AG08396 (cell line): Measurements from ENCODE around the gene TDRD1.

Experiments
- DNase-seq: peaks from one replicate; pipeline ENCODE4 v3.0.0; 2012; ENCODE audit warnings: low spot score, mixed read lengths

The TDRD1 gene

GRCh38 chr10:114265392-114266053, 86.4 kb downstream of the TDRD1 start:
- DNase-seq, result no peak

- peak; percentile 52 for DNase-seq
Observed at GRCh38 chr10:114266521-114266920, 87.4 kb downstream of the TDRD1 start.

- no peak for DNase-seq
Observed at GRCh38 chr10:114271075-114271778, 92.1 kb downstream of the TDRD1 start.

- DNase-seq, result peak; percentile 87
Observed at GRCh38 chr10:114271779-114272167, 92.6 kb downstream of the TDRD1 start.

- DNase-seq, result no peak
Observed at GRCh38 chr10:114272696-114273095, 93.5 kb downstream of the TDRD1 start.

- no peak for DNase-seq
Observed at GRCh38 chr10:114273910-114274309, 94.8 kb downstream of the TDRD1 start.

- no peak for DNase-seq
Observed at GRCh38 chr10:114274616-114275453, 95.7 kb downstream of the TDRD1 start.

- DNase-seq, result no peak
Observed at GRCh38 chr10:114276066-114276465, 96.9 kb downstream of the TDRD1 start.

GRCh38 chr10:114276671-114277070, 97.5 kb downstream of the TDRD1 start:
- no peak for DNase-seq

GRCh38 chr10:114278140-114278883, 99.2 kb downstream of the TDRD1 start:
- no peak for DNase-seq

- no peak for DNase-seq
Observed at GRCh38 chr10:114278884-114279191, 99.7 kb downstream of the TDRD1 start.

- DNase-seq, result no peak
Observed at GRCh38 chr10:114279289-114279688, 100.1 kb downstream of the TDRD1 start.

- DNase-seq, result no peak
Observed at GRCh38 chr10:114279901-114280644, 100.9 kb downstream of the TDRD1 start.

- no peak for DNase-seq
Observed at GRCh38 chr10:114281006-114281405, 101.9 kb downstream of the TDRD1 start.

- no peak for DNase-seq
Observed at GRCh38 chr10:114281461-114281860, 102.3 kb downstream of the TDRD1 start.
